GM12864 (cell line): ENCODE results near the gene FERMT1.
"Not testable (repeated sequence)": the region's sequence is repeated elsewhere in the genome, so short reads cannot be mapped to it uniquely, and the experiment has no call there.

ENCODE experiments used
- DNase-seq: peaks from one replicate; pipeline ENCODE4 v3.0.0-alpha.2; 2011; ENCODE audit warnings: low read depth
- H3K4me3 ChIP-seq: 2 replicates; pipeline ENCODE4 v1.5.1; 2011; ENCODE audit warnings: mild to moderate bottlenecking, low read depth, low read length, control low read depth
- TF ChIP-seq, protein P1 (sequence below): IDR thresholded peaks from 2 replicates; pipeline ENCODE4 v1.5.1; 2011; ENCODE audit warnings: low read depth, mild to moderate bottlenecking, moderate library complexity, low read length, control low read depth, inconsistent platforms; ENCODE audit errors: missing control alignments

FERMT1 gene

GRCh38 chr20:6034134-6034969 is 88.5 kb downstream of the FERMT1 start:
- TF ChIP-seq, protein P1, sequence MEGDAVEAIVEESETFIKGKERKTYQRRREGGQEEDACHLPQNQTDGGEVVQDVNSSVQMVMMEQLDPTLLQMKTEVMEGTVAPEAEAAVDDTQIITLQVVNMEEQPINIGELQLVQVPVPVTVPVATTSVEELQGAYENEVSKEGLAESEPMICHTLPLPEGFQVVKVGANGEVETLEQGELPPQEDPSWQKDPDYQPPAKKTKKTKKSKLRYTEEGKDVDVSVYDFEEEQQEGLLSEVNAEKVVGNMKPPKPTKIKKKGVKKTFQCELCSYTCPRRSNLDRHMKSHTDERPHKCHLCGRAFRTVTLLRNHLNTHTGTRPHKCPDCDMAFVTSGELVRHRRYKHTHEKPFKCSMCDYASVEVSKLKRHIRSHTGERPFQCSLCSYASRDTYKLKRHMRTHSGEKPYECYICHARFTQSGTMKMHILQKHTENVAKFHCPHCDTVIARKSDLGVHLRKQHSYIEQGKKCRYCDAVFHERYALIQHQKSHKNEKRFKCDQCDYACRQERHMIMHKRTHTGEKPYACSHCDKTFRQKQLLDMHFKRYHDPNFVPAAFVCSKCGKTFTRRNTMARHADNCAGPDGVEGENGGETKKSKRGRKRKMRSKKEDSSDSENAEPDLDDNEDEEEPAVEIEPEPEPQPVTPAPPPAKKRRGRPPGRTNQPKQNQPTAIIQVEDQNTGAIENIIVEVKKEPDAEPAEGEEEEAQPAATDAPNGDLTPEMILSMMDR: no peak
- DNase-seq: no peak
- H3K4me3 ChIP-seq: no peak overlapping the region

DNA sequence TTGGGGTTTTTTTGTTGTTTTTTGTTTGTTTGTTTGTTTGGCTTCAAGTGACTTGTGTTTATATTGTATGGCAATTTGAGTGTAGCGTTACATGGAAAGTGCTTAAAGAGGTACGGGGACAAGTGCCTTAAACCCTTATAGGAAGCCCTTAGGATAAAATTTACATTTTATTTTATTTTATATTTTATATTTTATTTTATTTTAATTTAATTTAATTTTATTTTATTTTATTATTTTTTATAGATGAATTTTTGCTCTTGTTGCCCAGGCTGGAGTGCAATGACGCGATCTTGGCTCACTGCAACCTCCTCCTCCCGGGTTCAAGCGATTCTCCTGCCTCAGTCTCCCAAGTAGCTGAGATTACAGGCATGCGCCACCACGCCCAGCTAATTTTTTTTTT is 89.9 kb downstream of the FERMT1 start:
- H3K4me3 ChIP-seq, DNase-seq: not testable (repeated sequence)

DNA sequence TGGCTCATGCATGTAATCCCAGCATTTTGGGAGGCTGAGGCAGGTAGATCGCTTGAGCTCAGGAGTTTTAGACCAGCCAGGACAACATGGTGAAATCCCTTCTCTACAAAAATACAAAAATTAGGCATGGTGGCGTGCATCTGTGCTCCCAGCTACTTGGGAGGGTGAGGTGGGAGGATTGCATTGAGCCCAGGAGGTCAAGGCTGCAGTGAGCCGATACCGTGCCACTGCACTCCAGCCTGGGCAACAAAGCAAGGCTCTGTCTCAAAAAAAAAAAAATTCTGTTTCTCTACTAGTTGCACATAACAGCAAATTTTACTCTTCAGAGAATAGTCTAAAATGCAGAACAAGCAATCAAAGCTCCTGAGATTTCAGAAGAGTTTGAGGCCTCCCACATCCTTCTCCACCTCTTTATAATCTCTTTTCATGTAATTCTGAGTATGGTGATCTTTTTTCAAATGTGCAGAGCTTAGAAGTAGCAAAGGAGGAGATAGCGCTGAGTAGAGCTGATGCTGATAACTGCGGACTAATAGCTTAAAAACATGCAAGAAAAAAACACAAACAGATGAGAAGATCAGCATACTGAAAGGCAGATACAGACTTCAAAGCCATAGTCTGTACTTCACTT is 92.3 kb downstream of the FERMT1 start:
- no peak for DNase-seq
- TF ChIP-seq, protein P1: no peak
- no peak overlapping the region for H3K4me3 ChIP-seq

GRCh38 chr20:6029538-6029937 is 93.3 kb downstream of the FERMT1 start:
- TF ChIP-seq, protein P1: no peak
- no peak for DNase-seq
- H3K4me3 ChIP-seq: no peak overlapping the region

- TF ChIP-seq, protein P1: no peak
- no peak for DNase-seq
- no peak overlapping the region for H3K4me3 ChIP-seq
Measured at GRCh38 chr20:6028818-6029217, 94.0 kb downstream of the FERMT1 start.

DNA sequence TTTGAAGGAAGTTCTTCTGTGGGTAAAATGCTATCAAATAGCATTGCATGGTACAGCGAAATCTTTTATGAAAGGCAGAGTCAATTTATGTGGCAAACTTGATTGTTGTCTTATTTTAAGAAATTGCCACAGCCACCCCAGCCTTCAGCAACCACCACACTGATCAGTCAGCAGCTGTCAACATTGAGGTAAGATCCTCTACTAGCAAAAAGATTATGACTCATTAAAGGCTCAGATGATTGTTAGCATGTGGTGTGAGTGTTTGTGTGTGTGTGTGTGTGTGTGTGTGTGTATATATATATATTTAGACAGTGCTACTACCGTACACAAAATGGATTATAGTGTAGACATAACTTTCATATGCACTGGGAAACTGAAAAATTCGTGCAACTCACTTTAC is 96.8 kb downstream of the FERMT1 start:
- TF ChIP-seq, protein P1: no peak
- no peak for DNase-seq
- H3K4me3 ChIP-seq: no peak overlapping the region
